ENCODE measurements around the gene SLC4A2. TPM values are rescaled to one million over a fixed set of nuclear protein-coding genes. Genes with fewer than 3 reads are reported as not detected.
A peak's percentile ranks its signal among the peaks of the same experiment; 100 is the strongest.

The SLC4A2 gene
- total and polyA plus RNA-seq, 2 of the 8 experiments (the other 6 are each of a cell fraction or from before 2014, with no cell fraction given): 72.6 to 147 TPM

- TF ChIP-seq CBX8 (IDR thresholded peaks at IDR 0.05; ENCODE audit: borderline replicate concordance, low read depth, low read length): no peak
- peak; percentile 34 to 41; a peak in 2 of 4 replicates for TF ChIP-seq RAD21 (IDR thresholded peaks at IDR 0.05 in 1 of 2, conservative IDR thresholded peaks at IDR 0.05 in 1 of 2; ENCODE audit: low read depth in 2 of 2, low read length in 2 of 2)
- no peak for TF ChIP-seq TBP (IDR thresholded peaks at IDR 0.05; ENCODE audit: low read depth, low read length)
- TF ChIP-seq YY1 (IDR thresholded peaks at IDR 0.05; ENCODE audit: low read depth, low read length): no peak
- no peak for TF ChIP-seq MAX (IDR thresholded peaks at IDR 0.05)
- no peak for TF ChIP-seq HDAC2 (IDR thresholded peaks at IDR 0.05; ENCODE audit: borderline replicate concordance in 1 of 2, low read depth in 2 of 2, low read length in 2 of 2)
Measured at GRCh38 chr7:151032936-151033863, 26.2 kb upstream of the SLC4A2 start (continued).

Data from H1 (cell line).